Neuronal stem cell (in vitro differentiated cells): Measurements from ENCODE around the gene ANKRD49.
A peak's percentile ranks its signal among the peaks of the same experiment; 100 is the strongest.

ENCODE experiments used
- DNase-seq: peaks from one replicate; pipeline ENCODE4 v3.0.0-alpha.2; 2013; ENCODE audit warnings: low spot score
- H2AFZ ChIP-seq: one replicate; pipeline ENCODE4 v1.6.1; 2013; ENCODE audit warnings: mild to moderate bottlenecking, low read length, inconsistent platforms
- H2AK5ac ChIP-seq: 2 replicates; pipeline ENCODE4 v1.6.1; 2013; ENCODE audit warnings: low read depth, mild to moderate bottlenecking, inconsistent platforms, low read length, moderate library complexity, mixed read lengths
- H2BK120ac ChIP-seq: 2 replicates; pipeline ENCODE4 v1.6.1; 2013; ENCODE audit warnings: low read depth, mild to moderate bottlenecking, inconsistent platforms, low read length, moderate library complexity, mixed read lengths
- H2BK12ac ChIP-seq: one replicate; pipeline ENCODE4 v1.6.1; 2013; ENCODE audit warnings: low read length, inconsistent platforms
- H2BK15ac ChIP-seq: 2 replicates; pipeline ENCODE4 v1.6.1; 2013; ENCODE audit warnings: mild to moderate bottlenecking, low read length, inconsistent platforms, mixed read lengths
- H2BK5ac ChIP-seq: one replicate; pipeline ENCODE4 v1.6.1; 2013; ENCODE audit warnings: inconsistent platforms, mild to moderate bottlenecking, low read length, moderate library complexity
- H3K14ac ChIP-seq: one replicate; pipeline ENCODE4 v1.6.1; 2013; ENCODE audit warnings: low read length, inconsistent platforms
- H3K18ac ChIP-seq: 2 replicates; pipeline ENCODE4 v1.6.1; 2013; ENCODE audit warnings: low read length, inconsistent platforms
- H3K23ac ChIP-seq: 2 replicates; pipeline ENCODE4 v1.6.1; 2013; ENCODE audit warnings: low read depth, mild to moderate bottlenecking, mixed read lengths, low read length, inconsistent platforms; ENCODE audit not compliant: poor library complexity
- H3K27ac ChIP-seq: replicated peaks from 3 replicates; pipeline ENCODE4 v1.5.1; 2013; ENCODE audit warnings: low read length, inconsistent platforms
- H3K27me3 ChIP-seq, 3 experiments: 2 replicates each; pipeline ENCODE4 v1.6.1; 2013; ENCODE audit warnings: low read length in 3 of 3, mild to moderate bottlenecking in 2 of 3, inconsistent platforms in 1 of 3, low read depth in 1 of 3, mixed read lengths in 1 of 3, moderate library complexity in 1 of 3; ENCODE audit not compliant: control insufficient read depth in 3 of 3, insufficient read depth in 3 of 3
- H3K36me3 ChIP-seq, 2 donors: replicated peaks in 1 of 2; 2 replicates each; pipeline ENCODE4 v1.6.1; 2013; ENCODE audit warnings: low read length in 2 of 2; ENCODE audit not compliant: control insufficient read depth in 2 of 2, insufficient read depth in 2 of 2
- H3K4ac ChIP-seq: 2 replicates; pipeline ENCODE4 v1.6.1; 2013; ENCODE audit warnings: inconsistent platforms, mild to moderate bottlenecking, low read length, moderate library complexity
- H3K4me1 ChIP-seq, 2 donors: 1 replicate in 1 of 2; 2 replicates in 1 of 2; pipeline ENCODE4 v1.6.1; 2013; ENCODE audit warnings: low read length in 2 of 2, low read depth in 1 of 2; ENCODE audit not compliant: control insufficient read depth in 2 of 2, insufficient read depth in 1 of 2
- H3K4me2 ChIP-seq: one replicate; pipeline ENCODE4 v1.6.1; 2013; ENCODE audit warnings: mild to moderate bottlenecking, low read length, inconsistent platforms; ENCODE audit not compliant: insufficient read depth, poor library complexity, severe bottlenecking
- H3K4me3 ChIP-seq, 2 donors: 2 replicates each; pipeline ENCODE4 v1.5.1; 2013; ENCODE audit warnings: low read length in 2 of 2, mild to moderate bottlenecking in 2 of 2, inconsistent platforms in 1 of 2, moderate library complexity in 1 of 2
- H3K79me1 ChIP-seq: one replicate; pipeline ENCODE4 v1.6.1; 2013; ENCODE audit warnings: low read depth, mild to moderate bottlenecking, inconsistent platforms, low read length, moderate library complexity
- H3K9ac ChIP-seq: one replicate; pipeline ENCODE4 v1.6.1; 2013; ENCODE audit warnings: mild to moderate bottlenecking, low read depth, low read length, inconsistent platforms; ENCODE audit not compliant: poor library complexity
- H3K9me3 ChIP-seq, 2 donors: replicated peaks in 1 of 2; 2 replicates each; pipeline versions ENCODE3 to v1.6.1; 2013; ENCODE audit warnings: low read length in 2 of 2, mild to moderate bottlenecking in 2 of 2, inconsistent platforms in 1 of 2, low read depth in 1 of 2, mixed read lengths in 1 of 2, moderate library complexity in 1 of 2; ENCODE audit not compliant: control insufficient read depth in 2 of 2, insufficient read depth in 1 of 2
- H4K8ac ChIP-seq: one replicate; pipeline ENCODE4 v1.6.1; 2013; ENCODE audit warnings: low read depth, mild to moderate bottlenecking, inconsistent platforms, low read length, moderate library complexity
- H4K91ac ChIP-seq: one replicate; pipeline ENCODE4 v1.6.1; 2013; ENCODE audit warnings: low read length, low read depth, mild to moderate bottlenecking, inconsistent platforms; ENCODE audit not compliant: poor library complexity
- WGBS, 2 donors: extraction: QIAGEN DNeasy Blood & Tissue Kit; methylation state at CpG; one replicate each; pipeline ENCODE4 v1.1.7; 2013; ENCODE audit warnings: missing lambda C conversion rate in 2 of 2, mixed read lengths in 1 of 2; ENCODE audit not compliant: insufficient read length in 2 of 2, insufficient replicate concordance in 1 of 2; ENCODE audit errors: extremely low coverage in 2 of 2; 5-methylcytosine and 5-hydroxymethylcytosine counted together

ANKRD49 gene

GRCh38 chr11:94544646-94545263, 51.0 kb downstream of the ANKRD49 start:
- no CpG with 5 or more reads among the region's 59 CpGs for WGBS, 2 donors
- H3K4me1 ChIP-seq, result peaks cover 0 to 4% of the 10 kb centered on the region in 2 donors
- H2BK15ac ChIP-seq, result no peak overlapping the region
- peak overlapping the region; percentile 50 for H3K23ac ChIP-seq
- H3K9me3 ChIP-seq, result peaks cover 0 to 6% of the 10 kb centered on the region in 2 donors
- peak overlapping the region; percentile 96 for H2AFZ ChIP-seq
- H3K27ac ChIP-seq, result no peak overlapping the region
- no peak overlapping the region for H4K91ac ChIP-seq
- peak overlapping the region; percentile 98 for H3K18ac ChIP-seq
- H3K9ac ChIP-seq, result peak overlapping the region; percentile 87
- no peaks in the 10 kb centered on the region for H3K79me1 ChIP-seq
- DNase-seq, result peak; percentile 11
- no peak overlapping the region for H2BK12ac ChIP-seq
- H2BK120ac ChIP-seq, result no peak overlapping the region
- peak overlapping the region; percentile 88 for H3K4me2 ChIP-seq
- peak overlapping the region; percentile 47 for H3K14ac ChIP-seq
- H3K4me3 ChIP-seq, result peak overlapping the region; percentile 45 to 87
- peak overlapping the region; percentile 59 for H2AK5ac ChIP-seq
- H3K27me3 ChIP-seq, result peaks cover 8 to 76% (median 25%) of the 10 kb centered on the region in 3 experiments
- H2BK5ac ChIP-seq, result no peak overlapping the region
- H4K8ac ChIP-seq, result no peak overlapping the region
- no peak overlapping the region for H3K4ac ChIP-seq
- H3K36me3 ChIP-seq, result no peaks in the 10 kb centered on the region

DNA sequence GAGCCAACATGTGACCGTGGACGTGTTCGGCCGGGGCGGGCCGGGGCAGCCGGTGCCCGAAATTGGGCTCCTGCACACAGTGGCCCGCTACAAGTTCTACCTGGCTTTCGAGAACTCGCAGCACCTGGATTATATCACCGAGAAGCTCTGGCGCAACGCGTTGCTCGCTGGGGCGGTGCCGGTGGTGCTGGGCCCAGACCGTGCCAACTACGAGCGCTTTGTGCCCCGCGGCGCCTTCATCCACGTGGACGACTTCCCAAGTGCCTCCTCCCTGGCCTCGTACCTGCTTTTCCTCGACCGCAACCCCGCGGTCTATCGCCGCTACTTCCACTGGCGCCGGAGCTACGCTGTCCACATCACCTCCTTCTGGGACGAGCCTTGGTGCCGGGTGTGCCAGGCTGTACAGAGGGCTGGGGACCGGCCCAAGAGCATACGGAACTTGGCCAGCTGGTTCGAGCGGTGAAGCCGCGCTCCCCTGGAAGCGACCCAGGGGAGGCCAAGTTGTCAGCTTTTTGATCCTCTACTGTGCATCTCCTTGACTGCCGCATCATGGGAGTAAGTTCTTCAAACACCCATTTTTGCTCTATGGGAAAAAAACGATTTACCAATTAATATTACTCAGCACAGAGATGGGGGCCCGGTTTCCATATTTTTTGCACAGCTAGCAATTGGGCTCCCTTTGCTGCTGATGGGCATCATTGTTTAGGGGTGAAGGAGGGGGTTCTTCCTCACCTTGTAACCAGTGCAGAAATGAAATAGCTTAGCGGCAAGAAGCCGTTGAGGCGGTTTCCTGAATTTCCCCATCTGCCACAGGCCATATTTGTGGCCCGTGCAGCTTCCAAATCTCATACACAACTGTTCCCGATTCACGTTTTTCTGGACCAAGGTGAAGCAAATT, 51.7 kb downstream of the ANKRD49 start:
- Histone ChIP-seq H3K27ac (no peak overlapping the region), H2BK15ac (no peak overlapping the region), H3K9ac (peak overlapping the region; percentile 39), H3K4me2 (peak overlapping the region; percentile 88), H3K4me1 (peaks cover 0 to 4% of the 10 kb centered on the region in 2 donors), H3K4me3 (peak overlapping the region in 1 of 2 donors; percentile 87), H3K14ac (no peak overlapping the region), H3K36me3 (no peaks in the 10 kb centered on the region), H2AFZ (peak overlapping the region; percentile 96), H3K27me3 (peaks cover 8 to 76% (median 25%) of the 10 kb centered on the region in 3 experiments), H3K79me1 (no peaks in the 10 kb centered on the region), H3K9me3 (peaks cover 0 to 6% of the 10 kb centered on the region in 2 donors), H2BK5ac (no peak overlapping the region), H3K4ac (no peak overlapping the region), H3K18ac (peak overlapping the region; percentile 32), H3K23ac (peak overlapping the region; percentile 5), H4K8ac (no peak overlapping the region), H4K91ac (no peak overlapping the region), H2AK5ac (peak overlapping the region; percentile 59), H2BK12ac (no peak overlapping the region), H2BK120ac (no peak overlapping the region)
- no CpG with 5 or more reads among the region's 54 CpGs for WGBS, 2 donors
- no peak for DNase-seq

DNA sequence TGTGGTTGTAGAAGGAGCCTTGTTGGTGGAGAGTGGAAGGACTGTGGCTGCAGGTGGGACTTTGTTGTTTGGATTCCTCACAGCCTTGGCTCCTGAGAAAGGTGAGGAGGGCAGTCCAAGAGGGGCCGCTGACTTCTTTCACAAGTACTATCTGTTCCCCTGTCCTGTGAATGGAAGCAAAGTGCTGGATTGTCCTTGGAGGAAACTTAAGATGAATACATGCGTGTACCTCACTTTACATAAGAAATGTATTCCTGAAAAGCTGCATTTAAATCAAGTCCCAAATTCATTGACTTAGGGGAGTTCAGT, 52.3 kb downstream of the ANKRD49 start:
- Histone ChIP-seq H3K4ac (no peak overlapping the region), H3K9me3 (peaks cover 0 to 6% of the 10 kb centered on the region in 2 donors), H3K27me3 (peaks cover 8 to 73% (median 25%) of the 10 kb centered on the region in 3 experiments), H2BK12ac (no peak overlapping the region), H3K18ac (no peak overlapping the region), H3K79me1 (no peaks in the 10 kb centered on the region), H3K4me2 (no peak overlapping the region), H3K4me1 (peaks cover 0 to 4% of the 10 kb centered on the region in 2 donors), H3K9ac (no peak overlapping the region), H3K27ac (no peak overlapping the region), H2AK5ac (no peak overlapping the region), H2BK120ac (no peak overlapping the region), H3K14ac (no peak overlapping the region), H3K23ac (no peak overlapping the region), H2BK5ac (no peak overlapping the region), H2AFZ (no peak overlapping the region), H4K91ac (no peak overlapping the region), H4K8ac (no peak overlapping the region), H3K36me3 (no peaks in the 10 kb centered on the region), H2BK15ac (no peak overlapping the region), H3K4me3 (no peak overlapping the region)
- no peak for DNase-seq
- no CpG with 5 or more reads among the region's 2 CpGs for WGBS, 2 donors

DNA sequence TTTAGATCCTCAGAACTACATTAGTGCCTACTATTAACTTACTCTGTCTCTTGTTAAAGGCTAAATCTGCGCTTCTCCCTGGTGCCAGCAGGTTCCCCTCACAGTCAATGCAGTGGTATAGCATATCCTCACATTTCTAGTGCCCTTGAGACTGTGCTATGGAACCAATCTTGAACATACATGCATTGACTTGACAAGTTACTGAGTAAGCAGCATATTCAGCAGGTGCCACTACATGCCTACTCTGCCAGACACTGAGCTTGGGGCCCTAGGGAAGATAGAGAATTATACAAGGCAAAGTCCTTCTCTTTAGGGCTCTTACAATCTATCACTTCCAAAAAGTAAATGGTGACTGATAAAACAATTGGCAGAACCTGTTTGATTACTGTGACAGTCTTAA, 53.1 kb downstream of the ANKRD49 start:
- Histone ChIP-seq H3K4me1 (peaks cover 0 to 4% of the 10 kb centered on the region in 2 donors), H3K4me3 (no peak overlapping the region), H3K9me3 (peaks cover 0 to 6% of the 10 kb centered on the region in 2 donors), H3K23ac (no peak overlapping the region), H3K27ac (no peak overlapping the region), H3K18ac (no peak overlapping the region), H3K27me3 (peaks cover 8 to 65% (median 25%) of the 10 kb centered on the region in 3 experiments), H2BK120ac (no peak overlapping the region), H3K79me1 (no peaks in the 10 kb centered on the region), H2BK5ac (no peak overlapping the region), H3K9ac (no peak overlapping the region), H4K8ac (no peak overlapping the region), H2BK15ac (no peak overlapping the region), H2AFZ (no peak overlapping the region), H2AK5ac (no peak overlapping the region), H3K4me2 (no peak overlapping the region), H4K91ac (no peak overlapping the region), H3K4ac (no peak overlapping the region), H2BK12ac (no peak overlapping the region), H3K36me3 (no peaks in the 10 kb centered on the region), H3K14ac (no peak overlapping the region)
- no CpG with 5 or more reads among the region's 1 CpG for WGBS, 2 donors
- DNase-seq, result no peak
